ENCODE measurements around the gene APLP2.
A peak's percentile ranks its signal among the peaks of the same experiment; 100 is the strongest.

The APLP2 gene

DNA sequence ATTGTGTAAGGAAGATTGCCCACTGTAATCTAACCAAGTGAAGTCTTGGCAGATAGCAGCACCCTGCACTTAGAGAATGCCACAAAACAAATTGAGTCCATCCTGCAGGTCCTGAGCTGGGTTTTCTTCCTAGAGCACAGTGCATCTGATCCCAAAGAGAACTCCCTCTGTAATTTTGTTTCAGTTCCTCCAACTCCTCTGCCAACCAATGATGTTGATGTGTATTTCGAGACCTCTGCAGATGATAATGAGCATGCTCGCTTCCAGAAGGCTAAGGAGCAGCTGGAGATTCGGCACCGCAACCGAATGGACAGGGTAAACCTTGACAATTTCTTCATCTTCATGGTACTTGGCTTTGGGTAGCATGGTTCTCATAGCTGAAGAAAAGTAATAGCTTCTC, 56.8 kb downstream of the APLP2 start:
- no peaks in the 10 kb centered on the region for H3K9me3 ChIP-seq
- peaks cover 44 to 45% of the 10 kb centered on the region in 2 experiments for H3K4me1 ChIP-seq (ENCODE audit: control insufficient read depth in 1 of 2, insufficient read depth in 1 of 2, low read depth in 1 of 2, low read length in 1 of 2)
- no peaks in the 10 kb centered on the region for H3K27me3 ChIP-seq
- TF ChIP-seq, protein P1, sequence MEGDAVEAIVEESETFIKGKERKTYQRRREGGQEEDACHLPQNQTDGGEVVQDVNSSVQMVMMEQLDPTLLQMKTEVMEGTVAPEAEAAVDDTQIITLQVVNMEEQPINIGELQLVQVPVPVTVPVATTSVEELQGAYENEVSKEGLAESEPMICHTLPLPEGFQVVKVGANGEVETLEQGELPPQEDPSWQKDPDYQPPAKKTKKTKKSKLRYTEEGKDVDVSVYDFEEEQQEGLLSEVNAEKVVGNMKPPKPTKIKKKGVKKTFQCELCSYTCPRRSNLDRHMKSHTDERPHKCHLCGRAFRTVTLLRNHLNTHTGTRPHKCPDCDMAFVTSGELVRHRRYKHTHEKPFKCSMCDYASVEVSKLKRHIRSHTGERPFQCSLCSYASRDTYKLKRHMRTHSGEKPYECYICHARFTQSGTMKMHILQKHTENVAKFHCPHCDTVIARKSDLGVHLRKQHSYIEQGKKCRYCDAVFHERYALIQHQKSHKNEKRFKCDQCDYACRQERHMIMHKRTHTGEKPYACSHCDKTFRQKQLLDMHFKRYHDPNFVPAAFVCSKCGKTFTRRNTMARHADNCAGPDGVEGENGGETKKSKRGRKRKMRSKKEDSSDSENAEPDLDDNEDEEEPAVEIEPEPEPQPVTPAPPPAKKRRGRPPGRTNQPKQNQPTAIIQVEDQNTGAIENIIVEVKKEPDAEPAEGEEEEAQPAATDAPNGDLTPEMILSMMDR (IDR thresholded peaks at IDR 0.05) = no peak
- H3K27ac ChIP-seq = no peak overlapping the region
- peaks cover 79% of the 10 kb centered on the region for H3K36me3 ChIP-seq
- H3K4me3 ChIP-seq (ENCODE audit: low read depth in 1 of 2, low read length in 1 of 2) = no peak overlapping the region

DNA sequence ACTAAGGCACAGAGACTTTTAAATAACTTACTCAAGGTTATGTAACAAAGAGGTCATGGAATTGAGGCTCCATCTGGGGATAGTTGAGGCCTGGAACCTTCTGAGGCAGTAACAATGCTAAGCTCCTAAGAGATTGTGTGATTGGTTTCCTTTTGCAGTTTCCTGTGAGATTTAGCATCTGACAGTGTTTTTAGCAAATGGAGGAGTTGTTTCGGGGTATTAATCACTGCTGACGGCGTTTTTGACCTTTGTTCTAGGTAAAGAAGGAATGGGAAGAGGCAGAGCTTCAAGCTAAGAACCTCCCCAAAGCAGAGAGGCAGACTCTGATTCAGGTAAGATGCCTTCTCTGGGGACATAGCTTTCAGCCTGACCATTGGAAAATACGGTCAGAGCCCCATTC, 57.8 kb downstream of the APLP2 start:
- Histone ChIP-seq H3K27ac (no peak overlapping the region), H3K36me3 (peaks cover 82% of the 10 kb centered on the region), H3K9me3 (no peaks in the 10 kb centered on the region), H3K4me3 (ENCODE audit: low read depth in 1 of 2, low read length in 1 of 2) (no peak overlapping the region), H3K27me3 (no peaks in the 10 kb centered on the region), H3K4me1 (ENCODE audit: control insufficient read depth in 1 of 2, insufficient read depth in 1 of 2, low read depth in 1 of 2, low read length in 1 of 2) (peaks cover 35 to 41% of the 10 kb centered on the region in 2 experiments)
- TF ChIP-seq, protein P1 (IDR thresholded peaks at IDR 0.05) = no peak

DNA sequence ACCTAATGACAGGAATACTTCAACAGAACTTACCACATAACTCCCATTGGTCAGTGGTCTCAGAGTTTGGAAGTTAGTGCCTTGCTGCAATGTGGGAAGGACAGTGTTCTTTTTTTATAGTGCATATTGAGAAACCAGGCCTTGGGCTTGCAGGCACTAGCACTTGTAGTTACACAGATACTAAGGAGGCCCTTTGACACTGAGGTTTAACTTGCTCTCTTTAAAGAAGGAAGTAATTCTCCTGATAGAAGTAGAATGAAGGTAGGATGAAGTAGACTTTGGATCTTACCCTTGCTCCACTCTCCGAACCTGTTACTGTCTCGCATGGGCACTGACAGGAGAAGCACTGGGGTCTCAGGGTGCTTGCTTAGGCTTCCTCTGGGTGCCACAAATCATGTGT, 58.9 kb downstream of the APLP2 start:
- Histone ChIP-seq H3K36me3 (peaks cover 78% of the 10 kb centered on the region), H3K27ac (peak overlapping the region; percentile 28)
- TF ChIP-seq, protein P1 (IDR thresholded peaks at IDR 0.05) = no peak

DNA sequence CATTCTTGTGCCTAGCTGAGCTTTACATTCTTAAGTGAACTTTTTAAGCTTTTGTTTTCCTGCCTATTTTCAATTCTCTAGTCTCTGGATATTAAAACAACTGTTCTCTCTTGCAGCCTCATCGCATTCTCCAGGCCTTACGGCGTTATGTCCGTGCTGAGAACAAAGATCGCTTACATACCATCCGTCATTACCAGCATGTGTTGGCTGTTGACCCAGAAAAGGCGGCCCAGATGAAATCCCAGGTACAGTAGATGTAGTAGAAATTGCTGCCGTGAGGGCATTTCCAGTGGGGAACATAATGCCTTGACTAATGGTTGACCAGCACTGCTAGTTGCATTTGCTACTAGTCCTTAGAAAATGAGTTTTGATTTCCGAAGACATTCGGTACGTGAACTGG, 60.2 kb downstream of the APLP2 start:
- TF ChIP-seq, protein P1 (IDR thresholded peaks at IDR 0.05) = no peak
- Histone ChIP-seq H3K9me3 (no peaks in the 10 kb centered on the region), H3K27ac (no peak overlapping the region), H3K4me3 (ENCODE audit: low read depth in 1 of 2, low read length in 1 of 2) (no peak overlapping the region), H3K36me3 (peaks cover 88% of the 10 kb centered on the region), H3K4me1 (ENCODE audit: control insufficient read depth in 1 of 2, insufficient read depth in 1 of 2, low read depth in 1 of 2, low read length in 1 of 2) (peaks cover 34 to 41% of the 10 kb centered on the region in 2 experiments), H3K27me3 (no peaks in the 10 kb centered on the region)

More for the DNA sequence above, 58.9 kb downstream of the APLP2 start:
- Histone ChIP-seq H3K4me1 (ENCODE audit: control insufficient read depth in 1 of 2, insufficient read depth in 1 of 2, low read depth in 1 of 2, low read length in 1 of 2) (peaks cover 35 to 41% of the 10 kb centered on the region in 2 experiments), H3K4me3 (ENCODE audit: low read depth in 1 of 2, low read length in 1 of 2) (no peak overlapping the region), H3K27me3 (no peaks in the 10 kb centered on the region), H3K9me3 (no peaks in the 10 kb centered on the region)

DNA sequence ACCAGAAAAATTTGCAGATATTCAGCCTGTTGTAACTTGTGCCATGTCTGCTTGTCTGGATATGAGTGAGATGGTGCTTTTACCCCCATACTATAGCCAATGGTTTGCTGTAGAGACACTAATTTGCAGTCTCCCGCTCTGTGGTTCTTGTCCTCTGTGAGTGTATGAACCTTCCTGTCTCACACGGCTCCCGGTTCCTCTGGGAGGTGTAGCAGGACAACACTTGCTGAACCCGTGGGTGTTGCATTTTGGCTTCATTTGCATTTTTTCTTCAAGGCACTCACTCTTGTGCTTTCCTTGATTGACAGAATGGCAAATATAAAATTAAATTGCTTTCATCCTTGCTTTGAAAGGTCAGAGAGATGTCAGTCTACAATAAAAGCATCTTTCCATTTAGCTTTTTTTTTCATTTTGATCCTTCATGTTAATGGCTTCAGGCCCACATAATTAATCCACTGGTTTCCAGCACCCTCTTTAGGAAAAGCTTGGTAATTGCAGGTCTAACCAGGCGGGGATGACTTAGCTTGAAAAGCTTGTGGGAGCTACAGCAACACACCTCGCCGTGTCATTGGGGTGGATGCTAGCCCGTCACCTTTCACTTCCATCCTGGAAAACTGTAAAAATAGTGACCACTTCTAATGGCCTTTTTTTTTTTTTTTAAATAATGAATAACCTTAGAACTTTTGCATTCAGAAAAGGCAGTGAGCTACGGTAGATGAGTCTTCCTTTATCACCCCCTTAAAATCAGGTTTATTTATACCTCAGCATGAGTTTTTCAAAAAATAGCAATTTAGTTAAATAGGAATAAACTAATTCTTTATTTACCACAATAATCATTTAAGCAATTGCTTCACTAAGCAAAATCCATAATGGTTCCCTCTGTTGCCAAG, 62.5 kb downstream of the APLP2 start:
- peaks cover 25 to 32% of the 10 kb centered on the region in 2 experiments for H3K4me1 ChIP-seq (ENCODE audit: control insufficient read depth in 1 of 2, insufficient read depth in 1 of 2, low read depth in 1 of 2, low read length in 1 of 2)
- no peaks in the 10 kb centered on the region for H3K27me3 ChIP-seq
- H3K27ac ChIP-seq = peak overlapping the region; percentile 90
- H3K36me3 ChIP-seq = peaks cover 93% of the 10 kb centered on the region
- H3K9me3 ChIP-seq = no peaks in the 10 kb centered on the region
- TF ChIP-seq, protein P1 (IDR thresholded peaks at IDR 0.05) = peak; percentile 86
- no peak overlapping the region for H3K4me3 ChIP-seq (ENCODE audit: low read depth in 1 of 2, low read length in 1 of 2)

Measured in neutrophil (primary cell).